Measurements from ENCODE around the gene DOK6. TPM values are rescaled to one million over a fixed set of nuclear protein-coding genes. Genes with fewer than 3 reads are reported as not detected.

DOK6 gene
- total RNA-seq, 1 experiment from 2014 or later, result 6.7 TPM

- DNase-seq (ENCODE audit: extremely low read depth, low read depth), result no peak
These were observed 485.3 kb downstream of the DOK6 start for GRCh38 chr18:69885841-69886531.

- no peak for DNase-seq (ENCODE audit: extremely low read depth, low read depth)
These were observed 486.6 kb downstream of the DOK6 start for GRCh38 chr18:69887256-69887655.

- no peak for DNase-seq (ENCODE audit: extremely low read depth, low read depth)
These were observed 488.3 kb downstream of the DOK6 start for GRCh38 chr18:69889009-69889408.

GRCh38 chr18:69890558-69890957 is 489.9 kb downstream of the DOK6 start:
- no peak for DNase-seq (ENCODE audit: extremely low read depth, low read depth)

GRCh38 chr18:69894467-69894866 is 493.8 kb downstream of the DOK6 start:
- no peak for DNase-seq (ENCODE audit: extremely low read depth, low read depth)

- DNase-seq (ENCODE audit: extremely low read depth, low read depth), result peak; percentile 96
These were observed 494.7 kb downstream of the DOK6 start for GRCh38 chr18:69895066-69896047.

GRCh38 chr18:69897397-69898108 is 496.9 kb downstream of the DOK6 start:
- no peak for DNase-seq (ENCODE audit: extremely low read depth, low read depth)

GRCh38 chr18:69898241-69898861 is 497.7 kb downstream of the DOK6 start:
- DNase-seq (ENCODE audit: extremely low read depth, low read depth), result no peak

Data from NCI-H460 (cell line).